A673 (cell line): ENCODE results near the gene DNM2.

Source experiments
- CTCF ChIP-seq: fragments of 300-800, 200-600 bp; sonication (generic); conservative IDR thresholded peaks from 2 replicates; pipeline ENCODE4 v1.5.1; 2017; ENCODE audit warnings: low read depth, mild to moderate bottlenecking, antibody characterized with exemption, low read length, moderate library complexity, mixed read lengths
- EZH2 ChIP-seq: fragments of 200-600 bp; sonication (generic); IDR thresholded peaks from 2 replicates; pipeline ENCODE4 v1.6.1; 2017; ENCODE audit warnings: borderline replicate concordance, low read depth, mild to moderate bottlenecking, mixed read lengths, antibody characterized with exemption, low read length; ENCODE audit not compliant: poor library complexity, severe bottlenecking

GRCh38 chr19:10723591-10723990 is 5.7 kb downstream of the DNM2 start:
- TF ChIP-seq CTCF: no peak
- no peak for TF ChIP-seq EZH2
